Dedifferentiated amniotic fluid mesenchymal stem cell (primary cell): ENCODE measurements around the gene CHEK1.
"Not testable (repeated sequence)": the region's sequence is repeated elsewhere in the genome, so short reads cannot be mapped to it uniquely, and the experiment has no call there.

ENCODE experiments used
- DNase-seq: peaks from one replicate; pipeline ENCODE4 v3.0.0-alpha.2; 2016; ENCODE audit errors: extremely low spot score

Gene CHEK1

DNA sequence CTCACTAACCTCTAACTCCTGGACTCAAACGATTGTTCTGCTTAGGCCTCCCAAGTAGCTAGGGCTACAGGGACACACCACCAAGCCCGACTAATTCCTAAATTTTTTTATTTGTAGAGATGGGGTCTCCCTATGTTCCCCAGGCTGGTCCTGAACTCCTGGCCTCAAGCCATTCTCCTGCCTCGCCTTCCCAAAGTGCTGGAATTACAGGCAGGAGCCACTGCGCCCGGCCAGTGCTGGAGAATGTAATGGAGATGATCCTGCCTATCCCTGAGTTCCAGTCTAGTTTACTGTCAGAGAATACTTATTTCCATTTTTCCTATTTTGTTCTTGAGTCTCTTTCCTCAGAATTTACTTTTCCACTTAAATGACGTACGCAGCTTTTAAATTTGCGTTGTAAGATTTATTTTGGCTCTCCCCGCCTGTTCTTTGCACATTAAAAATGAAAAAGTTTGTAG is at the start of gene CHEK1:
TSS of gene CHEK1 (plus strand) at position 408 of the 458 bp plus-strand sequence. CDS start 1,606 bp downstream, outside the sequence.
- no peak for DNase-seq

DNA sequence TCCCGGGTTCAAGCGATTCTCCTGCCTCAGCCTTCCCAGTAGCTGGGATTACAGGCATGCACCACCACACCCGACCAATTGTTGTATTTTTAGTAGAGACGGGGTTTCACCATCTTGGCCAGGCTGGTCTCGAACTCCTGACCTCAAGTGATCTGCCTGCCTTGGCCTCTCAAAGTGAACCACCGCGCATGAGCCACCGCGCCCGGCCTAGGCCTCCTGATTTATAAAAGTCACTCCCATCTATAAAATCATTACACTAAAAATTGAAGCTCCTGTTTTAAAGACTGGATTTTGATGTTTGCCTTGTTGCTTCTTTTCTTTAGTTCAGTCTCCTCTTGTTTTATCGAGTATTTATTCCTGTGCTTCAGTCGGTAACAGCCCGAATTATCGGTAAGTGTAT is 47.8 kb upstream of the CHEK1 start:
- not testable (repeated sequence) for DNase-seq

DNA sequence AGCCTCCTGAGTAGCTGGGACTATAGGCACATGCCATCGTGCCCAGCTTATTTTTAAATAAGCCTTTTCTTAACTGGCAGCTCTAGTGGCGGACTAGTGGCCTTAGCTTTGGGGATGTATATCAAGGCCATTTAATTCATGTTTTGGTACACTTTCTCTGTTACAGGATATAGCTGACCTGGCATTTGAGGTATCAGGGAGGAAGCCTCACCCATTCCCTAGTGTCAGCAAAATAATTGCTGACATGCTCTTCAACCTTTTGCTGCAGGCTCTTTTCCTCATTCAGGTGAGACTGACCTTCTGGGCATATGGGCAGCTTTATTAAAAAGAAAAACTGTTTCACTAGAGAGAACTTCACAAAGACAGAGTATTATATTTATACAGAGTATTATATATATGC is 46.2 kb upstream of the CHEK1 start:
- no peak for DNase-seq

DNA sequence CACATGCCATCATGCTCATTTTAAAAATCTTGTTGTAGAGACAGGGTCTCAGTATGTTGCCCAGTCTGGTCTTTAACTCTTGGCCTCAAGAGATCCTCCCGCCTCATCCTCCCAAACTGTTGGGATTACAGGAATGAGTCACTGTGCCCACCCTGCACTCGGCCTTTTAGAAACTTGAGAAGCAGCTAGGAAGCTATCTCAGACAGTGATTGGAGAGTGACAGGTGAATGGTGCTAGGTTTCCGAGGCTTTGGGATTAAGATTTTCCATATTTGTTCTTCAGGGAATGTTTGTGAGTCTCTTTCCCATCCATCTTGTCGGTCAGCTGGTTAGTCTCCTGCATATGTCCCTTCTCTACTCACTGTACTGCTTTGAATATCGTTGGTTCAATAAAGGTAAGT is 45.2 kb upstream of the CHEK1 start:
- DNase-seq = no peak

DNA sequence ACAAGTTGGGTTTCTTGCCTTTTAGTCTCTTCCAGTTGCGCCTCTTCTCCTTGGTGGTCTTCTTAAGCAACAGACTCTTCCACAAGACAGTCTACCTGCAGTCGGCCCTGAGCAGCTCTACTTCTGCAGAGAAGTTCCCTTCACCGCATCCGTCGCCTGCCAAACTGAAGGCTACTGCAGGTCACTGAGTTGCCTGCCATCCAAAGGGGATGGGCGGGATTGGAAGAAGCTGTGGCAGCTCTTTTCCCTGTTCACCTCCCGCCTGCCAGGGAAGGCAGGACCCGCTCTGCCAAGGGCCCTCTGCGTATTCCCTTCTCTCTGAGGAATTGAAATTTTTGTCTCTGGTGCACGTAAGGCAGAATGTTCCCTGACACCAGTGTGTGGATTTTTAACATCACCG is 41.5 kb upstream of the CHEK1 start:
- no peak for DNase-seq

DNA sequence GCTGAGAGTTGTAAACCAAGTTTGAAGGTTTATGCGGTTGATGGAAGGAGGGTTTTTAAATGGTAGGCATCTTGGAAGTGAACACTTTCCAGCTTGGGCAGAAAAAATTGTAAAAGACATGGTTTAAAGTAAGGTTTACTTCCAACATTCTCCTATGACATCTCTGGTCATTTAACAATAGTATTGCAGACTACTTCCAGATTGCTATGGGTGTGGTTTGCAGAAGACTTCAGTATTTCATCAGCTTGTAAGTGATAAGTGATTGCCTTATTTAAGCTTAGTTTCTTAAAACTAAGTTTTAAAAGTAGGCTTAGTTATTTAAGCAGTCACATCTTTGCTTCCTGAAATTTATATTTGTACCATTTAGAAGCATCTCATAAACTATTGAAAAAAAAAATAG is 39.5 kb upstream of the CHEK1 start:
- no peak for DNase-seq

DNA sequence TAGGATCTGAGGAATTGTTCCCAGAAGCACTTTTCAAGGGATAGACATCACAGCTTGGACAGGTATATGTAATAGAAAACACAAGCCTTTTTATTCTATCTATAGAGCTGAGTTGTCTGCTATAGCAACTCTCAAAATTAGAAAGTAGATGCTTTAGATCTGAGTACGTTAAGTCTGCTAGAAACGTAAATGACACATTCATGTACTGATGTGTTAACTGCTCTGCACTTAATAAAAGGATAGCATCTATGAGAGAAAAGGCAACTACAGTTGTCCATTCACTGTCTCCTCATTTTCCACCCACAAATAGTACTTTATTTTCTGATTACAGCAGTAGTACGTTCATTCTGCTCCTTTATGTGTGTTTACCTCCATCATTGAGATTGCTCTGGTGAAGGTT is 38.3 kb upstream of the CHEK1 start:
- DNase-seq = no peak

DNA sequence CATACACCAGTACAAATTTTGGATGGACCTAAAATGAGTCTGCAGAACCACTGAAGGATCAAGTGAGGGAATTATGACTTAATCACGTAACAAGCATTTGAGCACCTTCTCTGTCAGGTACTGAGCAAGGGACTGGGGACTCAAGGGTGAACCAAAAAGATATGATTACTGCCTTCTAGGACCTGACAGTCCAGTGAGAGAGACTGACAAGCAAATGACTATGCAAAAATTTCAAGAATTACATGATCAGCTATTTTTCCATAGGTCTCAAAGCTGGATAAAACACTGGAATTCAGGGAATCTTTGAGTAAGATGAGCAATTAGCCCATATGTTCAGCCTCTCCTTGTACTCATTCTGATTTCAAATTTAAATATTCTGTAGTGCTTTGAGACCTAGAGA is 37.5 kb upstream of the CHEK1 start:
- no peak for DNase-seq

DNA sequence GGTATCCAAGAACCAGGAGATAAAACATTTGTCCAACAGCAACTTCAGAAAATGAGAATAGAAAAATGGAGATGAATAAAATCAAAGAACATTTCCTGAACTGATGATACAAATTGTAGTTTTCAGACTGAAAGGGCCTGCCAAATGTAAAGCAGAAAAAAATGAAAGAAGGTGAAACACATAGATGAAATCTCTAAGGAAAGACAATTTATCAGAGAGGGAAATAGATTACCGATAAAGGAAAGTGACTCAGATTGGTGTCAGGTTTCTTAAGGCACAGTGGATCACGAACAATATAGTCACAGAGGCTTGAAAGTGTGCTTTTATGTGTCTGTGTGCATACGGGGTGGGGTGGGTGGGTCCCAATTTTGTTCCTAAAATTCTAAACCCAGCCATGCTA is 36.5 kb upstream of the CHEK1 start:
- DNase-seq = no peak

DNA sequence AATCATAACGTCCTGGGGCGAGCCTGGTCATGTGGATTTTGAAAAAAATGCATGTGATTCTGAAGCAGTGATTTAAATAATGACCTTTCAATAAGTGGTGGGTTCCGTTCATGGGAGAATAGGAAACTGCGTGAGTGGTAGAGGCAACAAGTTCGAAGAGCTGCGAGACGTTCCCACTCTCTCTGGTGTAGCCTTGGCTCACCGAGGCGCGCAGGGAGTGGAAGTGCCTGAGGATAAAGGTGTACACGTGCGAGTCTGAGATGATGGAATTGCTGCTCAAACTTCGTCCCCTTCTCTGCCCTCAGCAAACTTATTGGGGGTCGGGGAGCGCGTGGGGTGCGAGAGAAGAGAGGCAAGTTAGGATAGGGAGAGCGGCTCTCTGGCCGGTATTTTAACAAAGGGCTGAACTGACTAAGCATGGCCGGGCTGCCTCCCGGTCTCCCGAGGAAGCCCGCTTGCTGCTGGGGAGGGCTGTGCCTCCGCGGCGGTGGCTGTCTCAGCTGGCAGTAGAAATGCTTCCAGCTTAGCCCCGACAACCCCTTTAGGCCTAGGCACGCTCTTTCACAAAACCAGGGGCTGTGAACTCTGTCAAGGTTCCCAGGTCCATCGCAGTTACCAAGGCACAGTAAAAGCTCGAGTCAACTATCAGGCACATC is 33.2 kb upstream of the CHEK1 start:
- DNase-seq = no peak

DNA sequence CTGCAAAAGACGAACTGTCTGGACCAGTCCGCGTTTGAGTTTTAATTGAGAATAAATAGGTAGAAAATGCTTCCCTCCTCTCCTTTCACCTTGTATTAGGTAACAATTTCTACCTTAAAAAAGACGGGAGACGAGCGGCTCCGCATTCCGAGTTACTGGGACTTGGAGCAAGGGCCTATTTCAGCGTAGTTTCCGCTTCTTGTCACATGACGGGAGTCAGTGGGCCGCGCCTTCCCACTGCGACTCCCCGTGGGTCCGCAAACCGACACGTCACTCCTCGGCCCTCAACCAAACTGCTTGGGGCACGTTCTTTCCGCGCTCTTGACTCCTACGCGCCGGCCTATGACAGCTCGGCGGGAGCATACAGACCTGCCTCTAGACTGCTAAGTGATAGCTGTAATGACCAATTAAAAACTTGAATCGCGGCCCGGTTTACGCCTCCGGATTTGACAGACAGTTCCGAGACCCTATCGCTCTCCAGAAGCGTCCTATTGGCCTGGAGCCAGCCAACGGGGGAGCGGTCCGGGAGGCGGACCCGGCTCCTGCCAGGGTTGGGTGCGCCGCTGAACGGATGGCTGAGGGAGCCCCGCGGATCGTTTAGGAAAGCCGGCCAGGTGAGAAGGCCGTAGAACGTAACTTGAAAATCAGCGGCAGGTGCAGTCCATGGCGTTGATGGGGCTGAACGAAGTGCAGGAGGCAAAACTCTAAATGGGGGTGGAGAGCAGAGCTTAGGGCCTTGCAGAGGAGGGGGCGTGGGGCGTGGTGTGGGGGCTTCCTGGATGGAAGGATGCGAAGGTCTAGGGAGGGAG is 32.5 kb upstream of the CHEK1 start, which contains the start of gene STT3A:
TSS of gene STT3A (plus strand) at position 548 of the 809 bp plus-strand sequence. CDS start 3,064 bp downstream, outside the sequence.
- peak; percentile 100 for DNase-seq

DNA sequence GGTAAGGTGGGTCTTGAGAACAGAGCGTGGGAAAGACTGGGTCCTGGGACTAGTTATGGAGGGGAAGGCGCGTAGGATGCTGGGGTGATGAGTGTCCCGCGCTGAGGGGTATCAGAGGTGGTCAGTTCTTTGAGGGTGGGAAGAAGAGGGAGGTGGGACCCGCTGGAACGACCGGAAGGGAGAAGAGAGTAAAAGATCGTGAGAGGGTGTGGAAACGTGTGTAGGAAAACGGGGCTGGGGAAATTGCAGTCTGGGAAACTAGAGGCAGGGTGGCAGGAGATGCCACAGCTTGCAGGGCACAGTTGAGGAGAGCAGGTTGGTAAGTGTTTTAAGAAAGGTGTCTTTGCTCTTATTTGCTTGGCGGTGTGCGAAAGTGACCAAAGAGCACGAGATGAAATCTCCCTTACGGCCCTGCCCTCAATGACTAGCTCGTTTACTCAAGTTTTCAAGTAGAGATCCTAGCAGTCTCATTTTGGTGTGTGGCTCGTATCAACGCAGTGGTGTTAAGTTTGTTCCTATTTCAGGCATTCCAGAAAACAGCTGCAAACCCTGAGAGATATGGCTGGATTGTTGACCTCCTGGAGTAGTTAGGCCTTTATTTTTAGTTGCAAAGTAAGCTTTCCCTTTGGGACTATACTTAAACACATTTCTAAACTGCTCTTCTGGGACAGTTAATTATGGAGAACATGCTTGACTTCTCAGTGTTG is 31.7 kb upstream of the CHEK1 start:
- no peak for DNase-seq

DNA sequence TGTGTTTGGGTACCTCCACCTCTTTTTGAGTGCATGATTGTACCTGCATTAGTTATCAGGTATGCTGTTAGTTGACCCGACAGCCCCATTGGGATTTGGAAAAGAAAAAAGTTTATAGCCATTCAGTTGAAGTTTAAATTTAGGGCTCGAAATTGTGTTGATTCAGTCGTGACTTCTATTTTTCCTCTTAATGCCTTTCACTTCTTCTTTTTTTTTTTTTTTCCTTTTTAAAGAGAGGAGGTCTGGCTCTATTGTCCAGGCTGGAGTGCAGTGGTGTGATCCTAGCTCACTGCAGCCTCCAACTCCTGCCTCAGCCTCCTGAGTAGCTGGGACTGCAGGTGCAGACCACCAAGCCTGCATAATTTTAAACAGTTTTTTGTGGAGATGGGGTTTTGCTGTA is 30.0 kb upstream of the CHEK1 start:
- DNase-seq = no peak

DNA sequence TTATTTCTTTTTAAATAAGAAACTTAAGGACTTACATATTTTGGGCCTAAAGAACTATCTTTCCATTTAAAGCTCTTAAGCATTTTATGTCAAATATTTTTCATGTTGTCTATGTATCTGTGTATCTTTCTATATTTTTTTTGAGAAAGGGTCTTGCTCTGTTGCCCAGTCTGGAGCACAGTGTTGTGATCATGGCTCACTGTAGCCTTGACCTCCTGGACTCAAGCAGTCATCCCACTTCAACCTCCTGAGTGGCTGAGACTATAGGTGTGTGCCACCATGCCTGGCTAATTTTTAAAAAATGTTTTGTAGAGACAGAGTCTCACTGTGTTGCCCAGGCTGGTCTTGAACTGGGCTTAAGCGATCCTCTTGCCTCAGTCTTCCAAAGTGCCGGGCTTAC is 24.3 kb upstream of the CHEK1 start:
- DNase-seq = no peak

DNA sequence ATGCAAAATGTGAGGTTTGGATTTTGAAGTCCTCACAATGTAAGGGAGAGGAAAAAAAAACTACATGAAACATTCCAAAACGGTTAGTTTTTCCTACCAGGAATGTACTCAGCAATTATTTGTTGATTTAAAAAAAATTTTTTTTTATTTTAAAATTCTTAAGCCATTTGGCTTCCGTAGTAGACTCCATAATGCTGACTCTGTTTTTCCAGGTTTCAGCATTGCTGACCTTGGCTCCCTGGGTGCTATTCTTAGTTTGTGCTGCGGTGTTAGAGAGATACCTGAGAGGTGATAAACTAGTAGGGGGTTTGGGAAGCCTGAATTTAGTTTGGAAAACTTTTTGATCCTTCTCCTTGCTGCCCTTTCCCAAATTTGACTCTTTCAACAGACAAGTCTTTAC is 21.8 kb upstream of the CHEK1 start:
- peak; percentile 31 for DNase-seq

DNA sequence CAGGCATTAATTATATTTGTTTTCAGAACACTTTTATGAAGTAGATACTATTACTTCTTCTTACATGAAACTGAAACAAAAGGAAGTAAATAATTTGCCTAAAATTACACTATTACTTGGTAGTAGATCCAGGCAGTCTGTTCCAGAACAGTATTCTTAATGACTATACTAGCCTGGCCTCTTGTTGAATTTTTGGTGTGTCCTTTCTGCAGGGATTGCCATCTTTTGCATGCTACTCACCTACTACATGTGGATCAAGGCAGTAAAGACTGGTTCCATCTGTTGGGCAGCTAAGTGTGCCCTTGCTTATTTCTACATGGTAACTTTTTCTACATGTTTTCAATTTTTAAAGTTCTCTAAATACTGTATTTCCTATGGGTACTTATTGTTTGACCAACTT is 19.5 kb upstream of the CHEK1 start:
- DNase-seq = no peak

DNA sequence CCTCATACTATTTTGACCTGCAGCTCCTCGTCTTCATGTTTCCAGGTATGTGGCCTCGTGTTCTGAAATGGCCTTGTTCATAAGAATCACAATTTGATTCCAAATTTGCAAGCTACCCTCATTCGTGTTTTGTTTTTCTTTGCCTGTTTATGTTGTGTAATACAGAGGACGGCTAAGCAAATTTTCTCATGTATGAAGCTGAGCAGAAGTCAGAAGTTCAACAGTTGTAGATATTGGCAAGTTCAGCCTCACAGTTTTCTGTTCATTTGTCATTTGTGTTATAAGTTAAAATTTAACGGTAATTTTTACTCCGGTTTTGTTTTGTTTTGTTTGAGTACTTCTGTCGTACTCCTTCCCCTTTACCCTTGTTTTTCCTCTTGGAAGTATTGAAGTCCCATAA is 15.4 kb upstream of the CHEK1 start:
- no peak for DNase-seq

DNA sequence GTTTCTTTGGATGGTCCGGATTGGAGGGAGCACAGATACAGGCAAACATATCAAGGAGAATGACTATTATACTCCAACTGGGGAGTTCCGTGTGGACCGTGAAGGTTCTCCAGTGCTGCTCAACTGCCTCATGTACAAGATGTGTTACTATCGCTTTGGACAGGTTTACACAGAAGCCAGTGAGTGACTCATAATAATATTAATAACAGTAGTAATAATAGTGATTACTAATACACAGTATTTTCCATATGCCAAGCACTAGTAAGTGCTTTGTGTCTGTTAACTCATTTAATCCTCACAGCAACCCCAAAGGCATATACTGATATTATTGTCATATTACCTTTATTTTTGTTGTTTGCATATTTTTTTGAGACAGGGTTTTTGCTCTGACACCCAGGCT is 6.6 kb upstream of the CHEK1 start:
- no peak for DNase-seq

DNA sequence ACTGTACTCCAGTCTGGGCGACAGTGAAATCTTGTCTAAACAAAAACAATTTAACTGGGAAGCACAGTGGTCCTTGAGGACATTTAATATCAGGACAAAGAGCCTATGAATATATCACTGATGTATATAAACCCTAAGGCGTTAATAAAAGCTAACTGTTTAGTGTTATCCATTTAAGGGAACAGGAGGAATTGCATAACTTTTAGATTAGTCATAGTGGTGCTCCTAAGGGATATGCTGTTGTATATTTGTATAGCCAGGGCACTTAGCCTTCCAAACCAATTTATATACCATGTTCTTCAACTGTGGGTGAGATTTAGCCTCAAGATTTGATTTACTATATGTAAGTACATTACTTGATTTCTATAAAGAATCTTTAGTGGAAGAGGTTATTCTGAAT is 3.0 kb upstream of the CHEK1 start:
- DNase-seq = no peak

DNA sequence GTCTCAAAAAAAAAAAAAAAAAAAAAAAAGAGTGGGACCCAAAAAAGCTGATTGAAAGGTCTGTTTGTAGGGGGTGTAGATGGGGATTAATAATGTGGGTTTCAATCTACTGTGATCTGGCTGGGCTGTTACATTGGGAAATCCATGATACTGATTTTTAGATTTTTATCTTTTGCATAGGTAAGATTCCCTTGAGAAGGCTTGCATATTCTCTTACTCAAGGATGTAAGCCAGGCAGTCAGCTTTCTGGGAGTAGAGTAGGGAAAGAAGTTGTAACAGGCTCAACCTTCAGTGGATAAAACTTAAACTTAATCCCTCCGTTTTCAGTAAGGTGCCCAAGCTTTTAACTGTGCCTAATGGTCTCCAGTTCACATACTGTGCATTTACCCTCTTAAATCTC is 1.9 kb upstream of the CHEK1 start:
- DNase-seq = no peak

DNA sequence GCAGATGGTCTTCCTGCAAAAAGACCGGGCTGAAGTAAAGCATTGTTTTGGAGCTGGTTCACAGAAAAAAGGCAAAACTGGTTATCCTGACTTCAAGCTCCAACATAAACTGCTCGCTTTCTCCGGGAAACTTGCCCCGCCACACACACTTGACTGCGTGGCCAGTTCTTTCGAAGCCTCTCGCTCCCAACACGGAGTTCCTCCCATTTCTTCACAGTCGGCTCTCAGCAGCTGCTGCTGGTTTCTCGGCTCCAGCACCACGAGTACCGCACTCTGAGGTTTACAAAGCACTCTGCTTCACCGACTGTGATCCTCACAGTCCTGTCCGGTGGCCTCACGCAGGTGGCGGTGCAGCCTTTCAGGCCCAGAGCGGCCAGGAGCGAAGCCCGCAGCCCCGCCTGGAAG is 264 bp downstream of the CHEK1 start:
- DNase-seq = no peak

DNA sequence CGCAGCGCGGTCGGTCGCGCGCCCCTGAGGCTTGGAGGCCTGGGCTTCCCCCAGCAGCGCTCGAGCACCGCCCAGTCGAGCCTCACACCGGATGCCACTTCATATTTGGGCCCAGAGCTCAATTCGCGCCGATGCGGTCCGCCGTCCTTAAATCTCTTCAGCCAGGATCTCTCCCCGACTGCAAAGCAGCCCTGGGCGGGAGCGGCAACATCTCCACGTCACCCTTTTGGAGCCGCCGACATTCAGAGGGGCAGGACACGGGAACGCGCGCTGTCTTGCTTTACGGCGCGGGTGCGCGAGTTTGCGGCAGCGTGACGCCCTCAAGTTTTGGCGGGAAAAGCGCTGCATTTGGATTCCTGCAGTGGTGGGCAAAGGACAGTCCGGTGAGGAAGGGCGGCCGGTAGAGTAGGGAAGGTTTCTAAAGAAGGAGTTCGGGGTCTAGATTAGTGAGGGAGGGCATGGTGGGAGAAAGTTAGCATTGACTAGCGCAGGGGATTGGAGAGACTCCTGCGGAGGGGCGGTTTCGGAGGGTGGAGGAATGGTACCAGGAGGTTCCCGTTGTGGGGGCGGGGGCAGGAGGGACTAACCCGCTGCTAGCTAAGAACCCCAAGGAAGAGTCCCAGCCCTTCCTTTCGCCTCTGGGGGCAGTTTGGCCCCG is 796 bp downstream of the CHEK1 start:
- DNase-seq = peak; percentile 76
